Activated CD8-positive, alpha-beta T cell treated with anti-CD3 and anti-CD28 coated beads for 36 hours (primary cell): ENCODE results near the gene CPSF4. TPM values are rescaled to one million over a fixed set of nuclear protein-coding genes. Genes with fewer than 3 reads are reported as not detected.

Experiments used
- ATAC-seq: fragments of 200-7000 bp; cut with Tn5 transposase; one replicate; pipeline ENCODE4 v1.10.0; 2021; ENCODE audit warnings: mild to moderate bottlenecking, moderate library complexity
- CTCF ChIA-PET: fragments of 350-600 bp; sonication (Branson Sonifier 250); formaldehyde crosslinking; loops from one replicate; lab custom pipeline; 2021; ENCODE audit warnings: antibody characterized with exemption; lab: Charles Lee
- POLR2A ChIA-PET: fragments of 350-600 bp; sonication (Branson Sonifier 250); formaldehyde crosslinking; loops from one replicate; lab custom pipeline; 2021; ENCODE audit warnings: antibody characterized with exemption; lab: Charles Lee
- DNase-seq: peaks from one replicate; pipeline ENCODE4 v3.0.0-alpha.2; 2020
- H3K27ac Mint-ChIP-seq: one replicate; pipeline ENCODE4 v1.8.0; 2021; ENCODE audit warnings: mild to moderate bottlenecking, mixed read lengths
- H3K27me3 Mint-ChIP-seq: one replicate; pipeline ENCODE4 v1.8.0; 2021; ENCODE audit warnings: mixed read lengths
- H3K36me3 Mint-ChIP-seq: one replicate; pipeline ENCODE4 v1.8.0; 2021; ENCODE audit warnings: low read depth, mixed read lengths
- H3K4me1 Mint-ChIP-seq: one replicate; pipeline ENCODE4 v1.8.0; 2021; ENCODE audit warnings: low read depth, mixed read lengths
- H3K4me3 Mint-ChIP-seq: one replicate; pipeline ENCODE4 v1.8.0; 2021; ENCODE audit warnings: mild to moderate bottlenecking, moderate library complexity, mixed read lengths
- H3K9me3 Mint-ChIP-seq: one replicate; pipeline ENCODE4 v1.8.0; 2021; ENCODE audit warnings: mixed read lengths
- intact Hi-C: fragments of 100-400 bp; cut with micrococcal nuclease; formaldehyde crosslinking; loops from one replicate; pipeline ENCODE4 v1.10.0; 2022
- total RNA-seq, 2 experiments: library from RNA; stranded (reverse); gene quantifications; one replicate each; pipeline ENCODE4 v1.2.3, GENCODE V29; 2021
- TF ChIP-seq, protein P1 (sequence below): fragments of 200-600 bp; IDR thresholded peaks from one replicate; pipeline ENCODE4 v1.8.0; 2022; ENCODE audit warnings: antibody characterized with exemption, mild to moderate bottlenecking

The CPSF4 gene
- total RNA-seq, 2 experiments from 2014 or later: 62.3 to 64.6 TPM

DNA sequence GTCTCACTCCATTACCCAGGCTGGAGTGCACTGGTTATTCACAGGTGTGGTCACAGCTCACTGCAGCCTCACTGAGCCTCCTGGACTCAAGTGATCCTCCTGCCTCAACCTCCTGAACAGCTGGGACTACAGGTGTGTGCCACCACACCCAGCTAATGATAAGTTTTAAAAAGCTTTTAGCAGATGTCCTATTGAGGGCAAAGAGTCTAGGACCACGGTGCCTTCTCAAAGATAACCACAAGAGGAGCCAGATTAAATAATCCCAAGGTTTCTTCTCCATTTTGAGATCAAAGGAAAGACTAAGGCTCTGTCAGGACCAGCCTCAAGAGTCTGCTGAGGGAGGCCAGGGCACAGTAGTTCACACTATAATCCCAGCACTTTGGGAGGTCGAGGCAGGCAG, 22.5 kb downstream of the CPSF4 start:
- Mint-ChIP-seq H3K4me1 (peaks cover 32% of the 10 kb centered on the region), H3K36me3 (peaks cover 46% of the 10 kb centered on the region), H3K27ac (no peak overlapping the region), H3K4me3 (no peak overlapping the region), H3K27me3 (no peaks in the 10 kb centered on the region), H3K9me3 (no peaks in the 10 kb centered on the region)
- intact Hi-C loops: no loop called here
- TF ChIP-seq, protein P1, sequence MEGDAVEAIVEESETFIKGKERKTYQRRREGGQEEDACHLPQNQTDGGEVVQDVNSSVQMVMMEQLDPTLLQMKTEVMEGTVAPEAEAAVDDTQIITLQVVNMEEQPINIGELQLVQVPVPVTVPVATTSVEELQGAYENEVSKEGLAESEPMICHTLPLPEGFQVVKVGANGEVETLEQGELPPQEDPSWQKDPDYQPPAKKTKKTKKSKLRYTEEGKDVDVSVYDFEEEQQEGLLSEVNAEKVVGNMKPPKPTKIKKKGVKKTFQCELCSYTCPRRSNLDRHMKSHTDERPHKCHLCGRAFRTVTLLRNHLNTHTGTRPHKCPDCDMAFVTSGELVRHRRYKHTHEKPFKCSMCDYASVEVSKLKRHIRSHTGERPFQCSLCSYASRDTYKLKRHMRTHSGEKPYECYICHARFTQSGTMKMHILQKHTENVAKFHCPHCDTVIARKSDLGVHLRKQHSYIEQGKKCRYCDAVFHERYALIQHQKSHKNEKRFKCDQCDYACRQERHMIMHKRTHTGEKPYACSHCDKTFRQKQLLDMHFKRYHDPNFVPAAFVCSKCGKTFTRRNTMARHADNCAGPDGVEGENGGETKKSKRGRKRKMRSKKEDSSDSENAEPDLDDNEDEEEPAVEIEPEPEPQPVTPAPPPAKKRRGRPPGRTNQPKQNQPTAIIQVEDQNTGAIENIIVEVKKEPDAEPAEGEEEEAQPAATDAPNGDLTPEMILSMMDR: peak; percentile 28
- ATAC-seq (no peak), DNase-seq (no peak)
- ChIA-PET POLR2A (no interaction called here), CTCF (interaction anchor here (1.5 kb wide), 1 partner anchor 41 kb away, joined by 4 read pairs; no protein-coding TSS in a partner anchor)

DNA sequence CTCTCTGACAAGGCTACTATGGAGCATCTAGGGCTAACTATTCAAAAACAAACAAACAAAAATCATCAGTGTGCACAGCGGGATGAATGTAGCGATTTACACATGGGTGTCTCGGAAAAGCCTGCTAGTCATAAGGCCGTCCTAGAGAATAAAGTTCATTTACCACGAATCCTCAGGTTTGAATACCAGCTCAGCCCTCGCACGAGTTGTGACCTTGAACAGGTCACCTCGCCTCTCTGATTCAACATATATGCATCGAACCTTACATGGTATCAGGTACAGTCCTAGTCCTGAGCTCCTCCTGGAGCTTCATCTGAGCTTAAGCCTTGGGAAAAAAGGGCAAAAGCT, 26.7 kb downstream of the CPSF4 start:
- H3K27me3 Mint-ChIP-seq: no peaks in the 10 kb centered on the region
- peak overlapping the region; percentile 97 for H3K4me3 Mint-ChIP-seq
- CTCF ChIA-PET: interaction anchor here (1.2 kb wide), 1 partner anchor 34 kb away, joined by 4 read pairs; the partner anchor contains the start of gene ZNF394
- H3K36me3 Mint-ChIP-seq: peaks cover 28% of the 10 kb centered on the region
- peak overlapping the region; percentile 92 for H3K27ac Mint-ChIP-seq
- no peaks in the 10 kb centered on the region for H3K9me3 Mint-ChIP-seq
- DNase-seq (no peak), ATAC-seq (peak; percentile 2)
- H3K4me1 Mint-ChIP-seq: peaks cover 31% of the 10 kb centered on the region
- intact Hi-C loops: no loop called here
- POLR2A ChIA-PET: interaction anchor here (0.7 to 1.8 kb wide), 15 partner anchors 10 to 646 kb away, joined by 3 to 6 read pairs (median 4); partner anchors contain the start of genes PDAP1, ZKSCAN5 and ZNF394
- TF ChIP-seq, protein P1: no peak

DNA sequence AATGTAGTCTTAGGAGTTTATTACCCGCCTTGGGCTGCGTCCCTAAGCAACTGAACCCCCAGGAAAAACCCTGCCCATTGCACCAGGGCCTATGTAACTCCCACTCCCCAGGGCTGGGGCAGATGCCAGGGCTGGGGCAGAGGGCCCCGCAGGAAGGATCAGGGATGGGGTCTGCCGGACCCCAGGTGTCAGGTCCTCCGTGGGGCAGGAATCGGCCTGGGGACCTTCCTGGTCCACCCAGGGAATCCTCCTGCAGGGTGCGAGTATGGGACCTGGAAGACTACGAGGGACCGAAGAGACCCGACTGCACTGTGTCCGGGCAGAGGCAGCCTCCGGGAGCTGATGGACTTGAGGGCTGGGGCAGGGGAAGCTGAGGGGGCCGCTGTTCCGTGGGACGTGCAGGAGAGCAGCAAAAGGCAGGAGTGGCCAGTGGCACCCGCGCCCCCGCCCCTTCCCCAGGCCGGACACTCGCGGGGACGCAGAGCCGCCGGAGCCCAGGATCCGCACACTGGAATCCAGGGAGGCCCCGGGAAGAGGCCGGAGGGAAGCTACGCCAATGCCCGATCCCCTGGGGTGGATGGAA, 29.7 kb downstream of the CPSF4 start:
- TF ChIP-seq, protein P1: no peak
- CTCF ChIA-PET: no interaction called here
- POLR2A ChIA-PET: no interaction called here
- Mint-ChIP-seq H3K4me1 (peaks cover 28% of the 10 kb centered on the region), H3K27me3 (no peaks in the 10 kb centered on the region), H3K27ac (no peak overlapping the region), H3K4me3 (no peak overlapping the region), H3K9me3 (no peaks in the 10 kb centered on the region), H3K36me3 (peaks cover 25% of the 10 kb centered on the region)
- intact Hi-C loops: no loop called here
- ATAC-seq: no peak
- DNase-seq: no peak

DNA sequence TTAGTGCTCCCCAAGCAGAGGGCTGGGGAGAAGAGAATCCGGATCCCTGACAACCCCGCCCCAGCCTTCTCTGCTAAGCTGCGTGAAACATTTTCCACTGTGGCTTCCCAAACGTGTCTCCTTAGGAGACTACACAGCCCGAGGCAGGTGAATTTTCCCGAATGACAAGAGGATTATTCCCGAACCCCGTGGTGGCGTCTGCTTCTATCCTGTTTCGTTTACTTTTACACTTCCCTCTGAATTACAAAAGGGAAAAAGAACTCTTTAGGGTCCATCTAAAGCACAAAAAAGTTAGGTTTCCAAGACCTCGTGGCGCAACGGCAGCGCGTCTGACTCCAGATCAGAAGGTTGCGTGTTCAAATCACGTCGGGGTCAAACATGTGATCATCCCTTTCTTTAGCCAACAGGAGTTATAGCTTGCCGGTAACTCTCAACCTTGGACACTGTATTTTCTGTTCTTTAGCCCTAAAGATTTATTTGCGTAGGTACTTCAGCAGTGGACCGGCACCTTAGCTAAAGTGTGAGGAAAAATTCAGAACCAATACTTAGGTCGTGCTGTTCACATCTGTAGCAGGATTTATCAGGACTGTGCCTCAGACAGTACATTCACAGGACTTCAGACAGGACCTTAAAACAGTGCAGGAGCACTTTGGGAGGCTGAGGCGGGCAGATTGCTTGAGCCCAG, 30.8 kb downstream of the CPSF4 start:
- intact Hi-C loops: no loop called here
- Mint-ChIP-seq H3K4me1 (peaks cover 27% of the 10 kb centered on the region), H3K27me3 (no peaks in the 10 kb centered on the region), H3K27ac (no peak overlapping the region), H3K4me3 (no peak overlapping the region), H3K9me3 (no peaks in the 10 kb centered on the region), H3K36me3 (peaks cover 21% of the 10 kb centered on the region)
- ChIA-PET CTCF (no interaction called here), POLR2A (no interaction called here)
- TF ChIP-seq, protein P1: no peak
- DNase-seq (no peak), ATAC-seq (no peak)
